ENCODE data around the gene TTL. TPM values are rescaled to one million over a fixed set of nuclear protein-coding genes. Genes with fewer than 3 reads are reported as not detected.

TTL gene
- total and polyA plus RNA-seq, 2 of the 13 experiments (the other 11 are each of a cell fraction or from before 2014, with no cell fraction given), result 19.0 to 59.8 TPM

DNA sequence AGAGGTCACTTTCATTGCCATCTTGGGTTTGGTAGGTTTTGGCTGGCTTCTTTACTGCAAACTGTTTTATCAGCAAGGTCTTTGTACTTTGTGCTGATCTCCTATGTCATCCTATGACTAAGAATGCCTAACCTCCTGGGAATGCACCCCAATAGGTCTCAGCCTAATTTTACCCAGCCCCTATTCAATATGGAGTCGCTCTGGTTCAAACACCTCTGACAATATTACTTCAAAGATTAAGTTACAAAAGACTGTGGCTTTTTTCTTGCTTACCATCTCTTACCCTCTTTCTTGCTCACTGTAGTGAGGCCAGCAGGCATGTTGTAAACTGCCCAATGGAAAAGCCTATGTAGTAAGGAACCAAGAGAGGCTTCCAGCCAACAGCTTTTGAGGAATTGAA lies 30.6 kb upstream of the TTL start:
- no peak overlapping the region for H3K4me2 ChIP-seq (ENCODE audit: low read depth, low read length)
- no peaks in the 10 kb centered on the region for H3K79me2 ChIP-seq (ENCODE audit: insufficient read depth, low read length)
- TF ChIP-seq ZNF713 (CRISPR knock-in tag; IDR thresholded peaks at IDR 0.05), result no peak
- TF ChIP-seq HNF4A (CRISPR knock-in tag; IDR thresholded peaks at IDR 0.05), result 0 out of 2 replicates have a peak, but pooled peaks have one; percentile 8
- intact Hi-C loops (cut with micrococcal nuclease; ENCODE audit: unreplicated experiment) (no loop called here), in situ Hi-C loops (cut with HindIII; ENCODE audit: extremely low pct_ligation_motif_present, low pct_unique_long_range_greater_than_20kb) (no loop called here)
- peaks cover 9% of the 10 kb centered on the region for H3K4me1 ChIP-seq (ENCODE audit: insufficient read depth, low read length)
- no peak overlapping the region for H3K4me3 ChIP-seq (replicated peaks in 1 of 3; ENCODE audit: insufficient read depth in 1 of 3, low read depth in 2 of 3, low read length in 3 of 3)
- no TSS peak for BruUV-seq (replicated peaks)
- H3K9me3 ChIP-seq (ENCODE audit: low read length), result no peaks in the 10 kb centered on the region
- ChIA-PET CTCF (ENCODE audit: low intra/inter-chr PET ratio, low total read pairs) (no interaction called here), POLR2A (no interaction called here)
- H4K20me1 ChIP-seq (ENCODE audit: insufficient read depth, low read length), result no peaks in the 10 kb centered on the region
- ATAC-seq (peak; percentile 27; the same call in 2 of the 3 replicates), FAIRE-seq (no peak), DNase-seq (ENCODE audit: low spot score) (no peak)
- 57% methylated on average over 1 of the region's 1 CpG for WGBS (ENCODE audit: low lambda C conversion rate)
- no peaks in the 10 kb centered on the region for H3K36me3 ChIP-seq (replicated peaks in 1 of 2; ENCODE audit: control insufficient read depth in 1 of 2, insufficient read depth in 2 of 2, low read length in 2 of 2)
- no peak overlapping the region for H3K27ac ChIP-seq (ENCODE audit: extremely low read length, insufficient read depth, low read length)
- no peaks in the 10 kb centered on the region for H3K27me3 ChIP-seq (ENCODE audit: control insufficient read depth in 1 of 2, insufficient read depth in 2 of 2, low read length in 2 of 2)
- H3K9ac ChIP-seq (ENCODE audit: insufficient read depth, low read depth, low read length), result no peak overlapping the region
- H2AFZ ChIP-seq (ENCODE audit: low read length), result no peak overlapping the region

- TF ChIP-seq ZGPAT (CRISPR knock-in tag; IDR thresholded peaks at IDR 0.05) (no peak), ZNF12 (CRISPR knock-in tag; IDR thresholded peaks at IDR 0.05) (no peak), SAP130 (CRISPR knock-in tag; IDR thresholded peaks at IDR 0.05; ENCODE audit: low read depth) (no peak), FOSL1 (CRISPR knock-in tag; IDR thresholded peaks at IDR 0.05; ENCODE audit: borderline replicate concordance) (no peak), LCORL (IDR thresholded peaks at IDR 0.05) (no peak), LCORL (CRISPR knock-in tag; IDR thresholded peaks at IDR 0.05) (no peak), REL (CRISPR knock-in tag; conservative IDR thresholded peaks at IDR 0.05) (no peak), HNF4G (IDR thresholded peaks at IDR 0.05; ENCODE audit: borderline replicate concordance, low read depth, low read length) (no peak), HNF4G (CRISPR knock-in tag; IDR thresholded peaks at IDR 0.05; ENCODE audit: borderline replicate concordance, low read depth) (no peak), NRL (CRISPR knock-in tag; IDR thresholded peaks at IDR 0.05; ENCODE audit: borderline replicate concordance) (no peak), STAT5B (CRISPR knock-in tag; IDR thresholded peaks at IDR 0.05) (no peak), ZNF549 (CRISPR knock-in tag; IDR thresholded peaks at IDR 0.05) (no peak), TEAD2 (CRISPR knock-in tag; IDR thresholded peaks at IDR 0.05) (no peak), CHCHD3 (CRISPR knock-in tag; IDR thresholded peaks at IDR 0.05) (no peak), ZNF33A (CRISPR knock-in tag; IDR thresholded peaks at IDR 0.05; ENCODE audit: borderline replicate concordance) (no peak)
- TF ChIP-seq, protein P1, sequence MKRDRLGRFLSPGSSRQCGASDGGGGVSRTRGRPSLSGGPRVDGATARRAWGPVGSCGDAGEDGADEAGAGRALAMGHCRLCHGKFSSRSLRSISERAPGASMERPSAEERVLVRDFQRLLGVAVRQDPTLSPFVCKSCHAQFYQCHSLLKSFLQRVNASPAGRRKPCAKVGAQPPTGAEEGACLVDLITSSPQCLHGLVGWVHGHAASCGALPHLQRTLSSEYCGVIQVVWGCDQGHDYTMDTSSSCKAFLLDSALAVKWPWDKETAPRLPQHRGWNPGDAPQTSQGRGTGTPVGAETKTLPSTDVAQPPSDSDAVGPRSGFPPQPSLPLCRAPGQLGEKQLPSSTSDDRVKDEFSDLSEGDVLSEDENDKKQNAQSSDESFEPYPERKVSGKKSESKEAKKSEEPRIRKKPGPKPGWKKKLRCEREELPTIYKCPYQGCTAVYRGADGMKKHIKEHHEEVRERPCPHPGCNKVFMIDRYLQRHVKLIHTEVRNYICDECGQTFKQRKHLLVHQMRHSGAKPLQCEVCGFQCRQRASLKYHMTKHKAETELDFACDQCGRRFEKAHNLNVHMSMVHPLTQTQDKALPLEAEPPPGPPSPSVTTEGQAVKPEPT (CRISPR knock-in tag; IDR thresholded peaks at IDR 0.05; ENCODE audit: low read depth), result no peak
- TF ChIP-seq, protein P2, sequence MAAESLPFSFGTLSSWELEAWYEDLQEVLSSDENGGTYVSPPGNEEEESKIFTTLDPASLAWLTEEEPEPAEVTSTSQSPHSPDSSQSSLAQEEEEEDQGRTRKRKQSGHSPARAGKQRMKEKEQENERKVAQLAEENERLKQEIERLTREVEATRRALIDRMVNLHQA (CRISPR knock-in tag; IDR thresholded peaks at IDR 0.05), result no peak
- ATAC-seq, result no peak
- in situ Hi-C loops (cut with HindIII; ENCODE audit: extremely low pct_ligation_motif_present, low pct_unique_long_range_greater_than_20kb), result no loop called here
- Histone ChIP-seq H3K36me3 (replicated peaks in 1 of 2; ENCODE audit: control insufficient read depth in 1 of 2, insufficient read depth in 2 of 2, low read length in 2 of 2) (no peaks in the 10 kb centered on the region), H3K4me1 (ENCODE audit: insufficient read depth, low read length) (peaks cover 9% of the 10 kb centered on the region), H3K79me2 (ENCODE audit: insufficient read depth, low read length) (no peaks in the 10 kb centered on the region), H3K27me3 (ENCODE audit: control insufficient read depth in 1 of 2, insufficient read depth in 2 of 2, low read length in 2 of 2) (0 out of 5 replicates have a peak, but pooled peaks cover 0 to 5% of the 10 kb centered on the region in 2 experiments), H3K4me3 (replicated peaks in 1 of 3; ENCODE audit: insufficient read depth in 1 of 3, low read depth in 2 of 3, low read length in 3 of 3) (no peak overlapping the region), H3K9ac (ENCODE audit: insufficient read depth, low read depth, low read length) (no peak overlapping the region), H4K20me1 (ENCODE audit: insufficient read depth, low read length) (no peaks in the 10 kb centered on the region), H3K4me2 (ENCODE audit: low read depth, low read length) (no peak overlapping the region), H3K27ac (ENCODE audit: extremely low read length, insufficient read depth, low read length) (no peak overlapping the region), H3K9me3 (ENCODE audit: low read length) (no peaks in the 10 kb centered on the region), H2AFZ (ENCODE audit: low read length) (no peak overlapping the region)
- no peak for FAIRE-seq
- ChIA-PET CTCF (ENCODE audit: low intra/inter-chr PET ratio, low total read pairs) (no interaction called here), POLR2A (no interaction called here)
- DNase-seq (ENCODE audit: low spot score), result no peak
- intact Hi-C loops (cut with micrococcal nuclease; ENCODE audit: unreplicated experiment), result no loop called here
- no TSS peak for BruUV-seq (replicated peaks)
Observed at GRCh38 chr2:112454586-112454985, 27.4 kb upstream of the TTL start.
